ENCODE results near the gene OGDH. TPM values are rescaled to one million over a fixed set of nuclear protein-coding genes. Genes with fewer than 3 reads are reported as not detected.

Gene OGDH
- total and polyA plus RNA-seq, 7 donors = 176 to 500 (median 252) TPM

- Histone ChIP-seq H3K4me3 (no peak overlapping the region), H3K4me1 (peaks cover 4% of the 10 kb centered on the region), H3K27me3 (ENCODE audit: insufficient read depth in 3 of 3, low read length in 2 of 3) (no peaks in the 10 kb centered on the region), H3K9me3 (no peaks in the 10 kb centered on the region), H3K27ac (no peak overlapping the region), H3K36me3 (ENCODE audit: insufficient read depth in 1 of 2, low read depth in 1 of 2) (peaks cover 6 to 73% of the 10 kb centered on the region in 2 donors)
- 33 to 57% (median 49%) methylated on average over 1 of the region's 1 CpG for WGBS, 3 donors
- ATAC-seq = no peak
- intact Hi-C loops (cut with DNase I) = no loop called here
- TF ChIP-seq CTCF (IDR thresholded peaks at IDR 0.05) = no peak
- DNase-seq = no peak
Measured at GRCh38 chr7:44703921-44704320, 97.5 kb downstream of the OGDH start.

- WGBS, 3 donors = 89 to 99% (median 96%) methylated on average over 3 of the region's 3 CpGs
- peaks cover 6 to 72% of the 10 kb centered on the region in 2 donors for H3K36me3 ChIP-seq (ENCODE audit: insufficient read depth in 1 of 2, low read depth in 1 of 2)
- DNase-seq (no peak), ATAC-seq (no peak)
- no peaks in the 10 kb centered on the region for H3K27me3 ChIP-seq (ENCODE audit: insufficient read depth in 3 of 3, low read length in 2 of 3)
- no peak overlapping the region for H3K27ac ChIP-seq
- no peak overlapping the region for H3K4me3 ChIP-seq
- H3K9me3 ChIP-seq = no peaks in the 10 kb centered on the region
- intact Hi-C loops (cut with DNase I) = loop anchor here in 1 of 2 donors (5.0 kb wide), 1 partner anchor 42 kb away; the partner anchor contains the start of gene ZMIZ2
- no peak for TF ChIP-seq CTCF (IDR thresholded peaks at IDR 0.05)
- H3K4me1 ChIP-seq = peaks cover 4% of the 10 kb centered on the region
Measured at GRCh38 chr7:44705434-44705833, 99.0 kb downstream of the OGDH start.

GRCh38 chr7:44706788-44707557, 100.5 kb downstream of the OGDH start:
- WGBS, 3 donors = 56 to 71% (median 67%) methylated on average over 20 of the region's 20 CpGs
- Histone ChIP-seq H3K36me3 (ENCODE audit: insufficient read depth in 1 of 2, low read depth in 1 of 2) (peaks cover 6 to 56% of the 10 kb centered on the region in 2 donors), H3K4me1 (peaks cover 4% of the 10 kb centered on the region), H3K9me3 (no peaks in the 10 kb centered on the region), H3K4me3 (no peak overlapping the region), H3K27me3 (ENCODE audit: insufficient read depth in 3 of 3, low read length in 2 of 3) (no peaks in the 10 kb centered on the region), H3K27ac (peak overlapping the region; percentile 58)
- TF ChIP-seq CTCF (IDR thresholded peaks at IDR 0.05) = no peak
- ATAC-seq (peak; percentile 61 to 74 (median 72)), DNase-seq (peak in 1 of 2 donors; percentile 69)
- intact Hi-C loops (cut with DNase I) = loop anchor here in 1 of 2 donors (5.0 kb wide), 1 partner anchor 40 kb away; the partner anchor contains the start of gene ZMIZ2

GRCh38 chr7:44707558-44708230, 101.3 kb downstream of the OGDH start:
- H3K27me3 ChIP-seq (ENCODE audit: insufficient read depth in 3 of 3, low read length in 2 of 3) = no peaks in the 10 kb centered on the region
- 85 to 93% (median 91%) methylated on average over 18 to 21 of the region's 21 CpGs for WGBS, 3 donors
- H3K36me3 ChIP-seq (ENCODE audit: insufficient read depth in 1 of 2, low read depth in 1 of 2) = peaks cover 6 to 50% of the 10 kb centered on the region in 2 donors
- no peak for ATAC-seq
- H3K4me1 ChIP-seq = peaks cover 4% of the 10 kb centered on the region
- no peaks in the 10 kb centered on the region for H3K9me3 ChIP-seq
- H3K4me3 ChIP-seq = no peak overlapping the region
- no peak for DNase-seq
- H3K27ac ChIP-seq = peak overlapping the region; percentile 58
- intact Hi-C loops (cut with DNase I) = loop anchor here in 1 of 2 donors (5.0 kb wide), 1 partner anchor 40 kb away; the partner anchor contains the start of gene ZMIZ2
- TF ChIP-seq CTCF (IDR thresholded peaks at IDR 0.05) = no peak

Measured in psoas muscle (tissue), 8 donors.